Fibroblast of skin of right quadriceps (primary cell): Measurements from ENCODE around the gene PIGN.

Experiments used
- DNase-seq: peaks from one replicate; pipeline ENCODE4 v3.0.0-alpha.2; 2013

The PIGN gene, protein sequence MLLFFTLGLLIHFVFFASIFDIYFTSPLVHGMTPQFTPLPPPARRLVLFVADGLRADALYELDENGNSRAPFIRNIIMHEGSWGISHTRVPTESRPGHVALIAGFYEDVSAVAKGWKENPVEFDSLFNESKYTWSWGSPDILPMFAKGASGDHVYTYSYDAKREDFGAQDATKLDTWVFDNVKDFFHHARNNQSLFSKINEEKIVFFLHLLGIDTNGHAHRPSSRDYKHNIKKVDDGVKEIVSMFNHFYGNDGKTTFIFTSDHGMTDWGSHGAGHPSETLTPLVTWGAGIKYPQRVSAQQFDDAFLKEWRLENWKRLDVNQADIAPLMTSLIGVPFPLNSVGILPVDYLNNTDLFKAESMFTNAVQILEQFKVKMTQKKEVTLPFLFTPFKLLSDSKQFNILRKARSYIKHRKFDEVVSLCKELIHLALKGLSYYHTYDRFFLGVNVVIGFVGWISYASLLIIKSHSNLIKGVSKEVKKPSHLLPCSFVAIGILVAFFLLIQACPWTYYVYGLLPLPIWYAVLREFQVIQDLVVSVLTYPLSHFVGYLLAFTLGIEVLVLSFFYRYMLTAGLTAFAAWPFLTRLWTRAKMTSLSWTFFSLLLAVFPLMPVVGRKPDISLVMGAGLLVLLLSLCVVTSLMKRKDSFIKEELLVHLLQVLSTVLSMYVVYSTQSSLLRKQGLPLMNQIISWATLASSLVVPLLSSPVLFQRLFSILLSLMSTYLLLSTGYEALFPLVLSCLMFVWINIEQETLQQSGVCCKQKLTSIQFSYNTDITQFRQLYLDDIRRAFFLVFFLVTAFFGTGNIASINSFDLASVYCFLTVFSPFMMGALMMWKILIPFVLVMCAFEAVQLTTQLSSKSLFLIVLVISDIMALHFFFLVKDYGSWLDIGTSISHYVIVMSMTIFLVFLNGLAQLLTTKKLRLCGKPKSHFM

DNA sequence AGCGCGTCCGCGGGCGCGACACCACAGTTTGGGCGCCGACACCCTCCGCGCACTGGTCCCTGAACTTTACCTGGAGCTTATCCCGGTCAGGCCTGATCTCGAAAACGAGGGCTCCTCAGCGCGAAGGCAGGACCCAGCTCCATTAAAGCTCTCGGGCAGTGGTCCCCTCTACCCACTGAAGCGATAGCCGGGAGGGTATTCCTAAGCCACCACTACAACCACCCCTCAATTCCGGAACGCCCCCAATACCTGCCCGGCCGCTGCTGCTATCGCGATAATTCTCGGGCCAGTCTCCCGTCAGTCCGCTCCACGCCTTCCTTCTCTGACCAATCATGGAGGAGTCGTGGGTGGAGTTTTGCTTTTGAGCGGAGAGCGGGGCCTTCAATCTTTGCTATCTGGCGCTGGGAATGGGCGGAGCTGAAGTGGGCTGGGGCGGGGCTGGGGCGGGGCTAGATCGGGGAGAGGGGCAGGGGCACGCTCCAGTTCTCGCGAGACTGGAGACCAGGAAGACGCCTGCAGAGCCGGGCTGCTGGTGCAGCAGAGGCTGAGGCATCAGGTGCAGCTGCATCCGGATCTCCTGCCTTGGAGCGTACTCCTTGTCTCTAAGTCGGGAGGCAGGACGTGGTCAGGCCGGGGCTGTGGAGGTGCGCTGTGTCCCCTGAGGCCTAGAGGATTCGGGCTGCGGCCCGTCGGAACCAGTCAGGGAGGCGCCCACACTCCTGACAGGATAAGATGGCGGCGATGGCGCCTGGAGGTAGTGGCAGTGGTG lies at the start of gene PIGN, which contains the start of gene RELCH:
PIGN (minus strand) TSS at position 283 of the 769 bp plus-strand sequence. CDS start 25,703 bp downstream, outside the sequence.
RELCH (plus strand) TSS at position 482 of the 769 bp plus-strand sequence; CDS start at position 733, 251 bp downstream.
- peak; percentile 99 for DNase-seq

DNA sequence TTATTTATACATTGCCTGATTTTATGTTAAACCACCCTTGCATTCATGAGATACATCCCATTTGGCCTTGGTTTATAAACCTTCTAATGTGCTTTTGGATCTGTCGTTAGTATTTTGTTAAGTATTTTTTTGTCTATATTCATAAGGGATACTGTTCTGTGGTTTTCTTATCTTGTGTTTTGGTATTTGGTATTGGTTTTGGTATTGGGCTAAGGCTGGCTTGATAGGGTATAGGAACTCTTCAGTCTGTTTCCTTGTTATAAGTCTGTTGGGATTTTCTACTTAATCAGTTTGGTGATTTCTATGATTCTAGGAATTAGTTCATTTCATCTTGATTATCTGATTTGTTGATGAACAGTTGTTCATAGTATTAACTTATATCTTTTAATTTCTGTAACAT lies 49.4 kb upstream of the PIGN start:
- DNase-seq, result no peak

DNA sequence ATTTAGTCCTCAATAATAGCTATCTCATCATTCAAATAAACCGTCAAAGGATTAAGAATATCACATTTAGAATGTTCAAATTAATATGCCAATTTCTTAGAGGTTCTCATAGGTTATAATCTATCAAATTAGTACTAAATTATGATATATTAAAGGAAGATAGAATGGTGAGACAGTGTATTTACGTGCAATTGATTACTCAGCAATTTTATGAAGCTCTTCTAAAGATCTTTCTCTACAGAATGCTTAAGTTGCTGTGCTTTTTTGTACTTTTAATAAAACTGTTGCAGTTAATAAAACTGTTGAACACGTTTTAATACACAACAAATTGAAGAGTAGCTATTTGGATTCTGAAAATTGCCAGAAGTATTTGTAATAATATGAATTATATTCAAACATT lies 39.2 kb upstream of the PIGN start:
- no peak for DNase-seq

DNA sequence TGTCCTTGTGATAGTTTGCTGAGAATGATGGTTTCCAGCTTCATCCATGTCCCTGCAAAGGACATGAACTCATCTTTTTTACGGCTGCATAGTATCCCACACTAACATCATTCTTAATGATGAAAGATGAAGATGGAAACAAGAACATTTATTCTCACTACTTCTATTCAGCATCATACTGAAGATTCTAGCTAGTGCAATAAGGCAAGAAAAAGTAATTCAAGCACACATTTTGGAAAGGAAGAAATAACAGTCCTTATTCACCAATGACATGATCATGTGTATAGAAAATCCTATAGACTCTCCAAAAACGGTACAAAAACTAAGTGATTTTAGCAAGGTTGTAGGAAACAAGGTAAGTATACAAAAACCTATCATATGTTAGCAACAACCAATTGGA lies 37.4 kb upstream of the PIGN start:
- no peak for DNase-seq

DNA sequence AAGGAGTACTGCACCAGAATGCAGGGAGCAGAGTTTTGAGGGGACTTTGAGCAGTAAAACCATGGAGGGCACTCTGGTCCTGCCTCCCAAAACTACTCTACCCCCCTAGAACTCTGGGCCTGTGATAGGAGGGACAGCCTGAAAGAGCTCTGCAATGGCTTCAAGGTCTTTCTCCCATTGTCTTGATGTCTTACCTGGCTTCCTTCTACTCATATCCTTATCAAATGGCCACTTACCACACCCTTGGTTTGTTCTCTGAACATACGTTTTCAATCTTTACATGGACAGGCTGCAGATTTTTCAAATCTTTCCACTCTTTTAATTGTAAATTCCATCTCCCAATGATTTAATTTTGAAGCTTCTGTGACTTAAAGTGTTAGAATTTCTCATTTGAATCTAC lies 27.9 kb upstream of the PIGN start:
- DNase-seq, result no peak

DNA sequence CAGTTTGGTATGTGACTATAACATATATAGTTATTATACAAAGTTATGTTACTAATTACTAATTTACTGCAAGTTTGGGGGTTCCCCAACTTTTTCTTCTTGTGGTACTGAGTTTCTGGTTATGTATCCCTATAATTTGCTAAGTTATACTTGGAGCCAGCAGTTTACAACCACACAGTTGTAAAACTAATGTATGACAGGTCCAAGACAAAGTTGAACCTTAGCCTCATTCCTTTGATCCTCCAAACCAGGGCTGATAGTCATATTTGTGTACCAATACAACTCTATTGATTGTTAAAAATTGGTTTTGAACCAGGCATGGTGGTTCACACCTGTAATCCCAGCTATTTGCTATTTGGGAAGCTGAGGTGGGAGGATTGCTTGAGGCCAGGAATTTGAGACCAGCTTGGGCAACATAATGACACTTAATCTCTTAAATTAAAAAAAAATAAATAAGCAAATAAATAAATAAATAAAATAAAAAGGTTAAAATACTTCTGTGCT lies 24.5 kb upstream of the PIGN start:
- no peak for DNase-seq

DNA sequence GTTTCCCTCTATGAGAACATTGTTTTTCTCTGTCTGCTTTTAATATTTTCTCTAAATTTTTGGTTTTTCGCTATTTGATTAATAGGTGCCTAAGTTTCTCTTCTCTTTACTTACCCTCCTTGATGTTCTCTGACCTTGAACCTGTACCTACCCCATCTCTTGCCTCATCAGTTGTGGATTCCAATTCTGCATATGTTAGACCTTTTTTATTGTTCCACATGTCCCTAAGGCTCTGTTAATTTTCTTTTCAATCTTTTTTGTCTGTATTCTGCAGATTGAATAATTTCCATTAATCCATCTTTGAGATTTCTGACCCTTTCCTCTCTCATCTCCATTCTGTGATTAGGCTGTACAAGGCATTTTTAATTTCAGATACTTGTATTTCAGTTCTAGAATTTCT lies 23.3 kb upstream of the PIGN start:
- DNase-seq, result no peak

DNA sequence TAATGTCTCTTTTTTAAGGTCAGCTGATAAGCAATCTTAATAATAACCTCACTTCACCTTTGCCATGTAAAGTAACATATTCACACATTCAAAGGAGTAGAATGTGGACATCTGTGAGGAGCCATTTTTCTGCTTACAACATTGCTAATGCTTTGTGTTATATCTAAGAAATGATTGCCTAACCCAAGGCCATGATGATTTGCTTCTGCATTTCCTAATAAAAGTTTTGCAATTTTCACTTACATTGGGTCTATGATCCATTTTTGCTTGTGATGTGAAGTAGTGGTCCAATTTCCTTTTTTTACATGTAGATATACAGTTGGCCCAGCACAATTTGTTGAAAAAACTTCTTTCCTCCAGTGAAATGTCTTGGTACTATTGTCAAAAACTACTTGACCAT lies 22.2 kb upstream of the PIGN start:
- DNase-seq, result no peak

DNA sequence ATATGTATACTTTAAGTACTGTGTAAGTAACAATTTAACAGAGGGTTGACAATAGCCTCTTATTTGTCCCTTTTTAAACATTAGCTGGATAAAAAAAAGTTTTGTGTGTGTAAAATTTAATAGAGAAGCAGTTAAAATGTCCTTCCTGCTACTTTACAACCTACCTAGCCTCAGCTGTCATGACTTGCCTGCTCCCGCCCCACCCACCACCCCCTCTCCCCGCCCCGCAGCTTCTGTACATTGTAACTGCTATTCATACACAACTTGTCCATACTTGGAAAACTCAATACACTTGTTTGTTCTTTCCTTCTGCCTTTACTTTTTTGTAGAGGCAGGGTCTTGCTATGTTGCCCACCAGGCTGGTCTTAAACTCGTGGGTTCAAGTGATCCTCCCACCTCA lies 19.7 kb upstream of the PIGN start:
- no peak for DNase-seq

DNA sequence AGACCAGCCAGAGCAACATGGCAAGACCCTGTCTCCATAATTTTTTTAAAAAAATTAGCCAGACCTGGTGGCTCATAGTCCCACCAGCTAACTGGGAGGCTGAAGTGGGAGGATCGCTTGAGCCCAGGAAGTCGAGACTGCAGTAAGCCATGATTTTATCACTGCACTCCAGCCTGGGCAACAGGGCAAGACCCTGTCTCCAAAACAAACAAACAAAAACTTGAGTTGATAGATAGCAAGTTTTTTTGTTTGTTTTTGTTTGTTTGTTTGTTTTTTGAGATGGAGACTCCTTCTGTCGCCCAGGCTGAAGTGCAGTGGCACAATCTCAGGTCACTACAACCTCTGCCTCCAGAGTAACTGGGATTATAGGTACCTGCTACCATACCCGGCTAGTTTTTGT lies 19.0 kb upstream of the PIGN start:
- DNase-seq, result no peak

DNA sequence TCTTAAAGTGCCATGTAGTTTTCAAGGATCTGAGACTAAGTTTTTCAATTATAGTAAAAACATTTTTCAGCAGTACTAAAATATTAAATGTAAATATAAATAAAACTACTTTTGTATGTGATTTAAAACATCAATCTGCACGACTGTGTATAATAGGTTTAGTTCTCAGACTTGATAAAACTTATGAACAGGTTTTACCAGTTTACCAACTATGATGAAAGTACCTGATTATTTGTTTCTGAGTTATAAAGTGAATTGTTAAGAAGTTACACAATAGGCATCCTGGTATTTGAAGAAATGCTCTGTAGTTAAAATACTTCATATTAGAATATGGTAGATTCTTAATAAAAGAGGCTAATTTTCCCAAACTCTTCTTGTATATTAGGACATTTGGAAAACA lies 15.0 kb upstream of the PIGN start:
- DNase-seq, result no peak

DNA sequence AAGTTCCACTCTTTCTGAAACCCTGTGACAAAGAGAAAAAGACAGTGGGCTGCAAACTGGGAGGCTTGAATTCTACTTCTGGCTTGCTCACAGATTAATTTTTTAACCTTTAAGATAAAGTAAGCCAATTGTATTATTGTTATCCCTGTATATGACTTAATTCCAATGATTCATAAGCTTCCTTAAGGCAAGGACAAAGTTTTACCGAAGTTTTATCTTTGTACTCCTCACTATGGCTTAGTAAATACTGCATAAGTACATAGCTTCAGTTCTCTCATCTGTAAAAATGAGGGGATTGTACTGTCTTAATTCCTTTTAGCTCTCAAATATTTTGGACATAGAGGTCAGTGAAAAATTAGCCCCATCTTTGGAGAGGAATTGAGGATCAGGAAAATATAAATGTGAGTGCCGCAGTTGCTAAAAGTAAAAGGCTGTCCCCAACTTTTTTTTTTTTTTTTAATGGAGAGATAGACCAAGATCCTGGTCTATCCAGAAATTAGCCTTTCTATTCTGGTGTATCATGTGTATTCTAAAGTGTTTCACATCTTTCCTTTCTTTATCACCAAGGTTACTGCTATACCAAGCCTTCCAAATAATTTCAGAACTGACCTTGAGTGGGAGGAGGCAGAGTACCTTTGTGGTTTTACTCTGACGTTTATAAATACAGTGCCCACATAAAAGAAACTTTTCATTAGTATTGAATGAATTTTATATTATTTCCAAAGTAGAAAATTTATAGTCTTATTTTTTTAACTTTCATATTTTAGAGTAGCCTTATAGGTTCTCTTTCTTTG lies 13.5 kb upstream of the PIGN start:
- DNase-seq, result no peak

DNA sequence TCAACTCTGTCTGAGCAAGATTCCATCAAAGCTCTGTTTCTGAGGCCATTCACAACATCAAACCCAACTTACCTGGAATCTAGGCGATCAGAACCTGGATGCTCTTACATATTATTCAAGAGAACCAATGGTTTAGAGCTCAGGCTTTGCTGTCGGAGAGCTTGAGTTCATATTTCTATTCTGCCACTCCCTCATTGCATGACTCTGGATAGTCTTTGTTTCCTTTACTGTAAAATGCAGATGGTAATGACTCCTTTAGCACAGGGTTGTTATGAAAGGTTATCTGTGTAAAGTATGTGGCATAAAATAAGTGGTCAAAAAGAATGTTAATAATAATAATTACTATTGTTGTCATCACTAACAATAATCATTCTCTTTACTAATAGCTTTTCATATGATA lies 12.8 kb upstream of the PIGN start:
- no peak for DNase-seq

DNA sequence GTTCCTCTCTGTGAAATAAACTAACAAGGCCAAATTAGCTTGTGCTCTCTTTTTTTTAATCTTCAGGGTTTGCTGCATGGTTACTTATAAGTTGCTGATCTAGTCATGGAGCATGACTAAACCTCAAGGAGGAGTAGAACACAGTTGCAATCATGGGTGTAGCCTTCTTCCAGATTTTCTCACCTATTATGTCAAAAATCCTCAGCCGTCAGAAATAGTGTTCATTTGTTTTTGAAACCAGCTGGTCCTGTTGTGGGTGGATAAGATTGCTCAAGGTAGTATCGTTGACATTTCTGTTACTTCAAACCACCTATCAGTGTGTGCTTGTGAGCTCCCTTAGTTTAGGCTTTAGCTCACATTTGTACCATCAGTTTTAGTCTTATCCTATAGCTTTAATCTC lies 11.4 kb upstream of the PIGN start:
- DNase-seq, result no peak

DNA sequence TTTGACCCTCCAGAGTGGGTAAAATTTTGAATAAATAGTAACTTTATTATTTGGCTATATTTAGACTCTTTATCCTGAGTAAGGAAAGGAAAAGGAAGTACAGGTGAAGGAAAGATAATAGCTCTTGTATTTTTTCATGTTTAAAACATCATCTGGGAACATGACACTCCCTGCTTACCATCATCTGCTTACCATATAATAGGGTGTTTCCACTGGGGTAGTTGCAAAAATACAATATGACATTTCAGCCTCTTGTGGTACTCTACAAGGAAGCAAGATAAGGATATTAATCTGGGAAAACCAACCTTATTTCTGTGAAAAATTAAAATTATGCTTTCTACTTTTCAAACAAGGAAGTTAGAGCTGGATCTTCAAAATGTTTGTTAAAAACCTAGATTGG lies 10.1 kb upstream of the PIGN start:
- DNase-seq, result no peak

DNA sequence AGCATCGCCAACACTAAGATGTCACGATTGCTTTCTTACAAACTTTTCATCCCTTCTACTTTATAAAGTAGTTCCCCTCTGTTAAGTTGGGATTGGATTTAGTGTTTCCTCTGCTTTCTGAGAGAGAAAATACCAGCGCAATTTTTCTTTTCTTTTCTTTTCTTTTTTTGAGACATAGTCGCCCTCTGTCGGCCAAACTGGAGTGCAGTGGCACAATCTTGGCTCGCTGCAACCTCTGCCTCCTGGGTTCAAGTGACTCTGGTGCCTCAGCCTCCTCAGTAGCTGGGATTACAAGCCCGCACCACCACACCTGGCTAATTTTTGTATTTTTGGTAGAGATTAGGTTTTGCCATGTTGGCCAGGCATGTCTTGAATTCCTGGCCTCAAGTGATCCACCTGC lies 9.2 kb upstream of the PIGN start:
- no peak for DNase-seq

DNA sequence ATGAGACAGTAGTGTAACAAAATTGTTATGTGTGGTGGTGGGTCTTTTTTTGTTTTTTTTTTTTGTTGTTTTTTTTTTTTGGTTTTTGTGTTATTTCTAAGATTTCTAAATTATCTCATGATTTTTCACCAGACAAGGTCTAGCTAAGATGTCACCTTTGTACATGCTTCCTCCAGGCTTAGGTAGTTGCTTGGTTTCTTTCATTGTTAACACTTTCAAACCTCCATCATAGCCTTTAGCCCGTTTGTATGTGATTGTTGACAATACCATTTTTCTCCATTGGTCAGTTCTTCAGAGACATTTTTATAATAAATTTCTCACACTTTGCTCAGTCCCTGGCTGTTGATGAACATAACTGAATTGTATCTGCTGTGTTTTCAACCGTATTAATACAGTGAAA lies 2.4 kb upstream of the PIGN start:
- DNase-seq, result no peak

DNA sequence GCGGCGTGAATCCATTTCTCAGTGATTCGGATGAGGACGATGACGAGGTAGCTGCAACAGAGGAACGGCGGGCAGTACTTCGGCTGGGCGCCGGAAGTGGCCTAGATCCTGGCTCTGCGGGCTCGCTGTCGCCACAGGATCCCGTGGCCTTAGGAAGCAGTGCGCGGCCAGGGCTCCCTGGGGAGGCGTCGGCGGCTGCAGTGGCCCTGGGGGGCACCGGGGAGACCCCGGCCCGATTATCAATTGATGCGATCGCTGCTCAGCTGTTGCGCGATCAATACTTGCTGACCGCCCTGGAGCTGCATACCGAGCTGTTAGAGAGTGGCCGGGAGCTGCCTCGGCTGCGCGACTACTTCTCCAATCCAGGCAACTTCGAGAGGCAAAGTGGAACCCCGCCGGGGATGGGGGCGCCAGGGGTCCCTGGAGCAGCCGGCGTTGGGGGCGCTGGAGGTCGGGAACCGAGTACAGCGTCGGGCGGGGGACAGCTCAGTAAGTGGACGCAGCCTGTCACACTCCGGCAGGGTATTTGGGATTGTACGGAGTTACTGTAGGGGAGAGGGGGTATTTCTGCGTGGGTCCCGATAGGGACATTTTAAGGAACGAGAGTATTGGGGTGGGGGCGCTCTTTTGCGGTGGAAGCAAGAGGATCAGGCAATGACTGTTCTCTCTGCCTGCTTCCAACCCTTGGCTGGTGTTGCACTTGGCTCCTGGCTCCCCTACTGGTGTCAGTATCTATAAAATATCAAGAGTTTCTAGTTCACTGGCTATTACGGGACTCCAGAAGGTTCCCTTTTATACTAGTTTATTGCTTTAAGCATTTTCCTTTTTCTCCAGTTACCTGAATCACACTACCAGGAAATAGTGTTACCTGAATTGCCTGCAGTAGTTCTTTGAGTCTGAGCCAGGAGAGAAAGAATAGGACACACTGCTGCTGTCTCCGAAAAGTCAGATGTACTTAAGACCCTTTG lies 971 bp upstream of the PIGN start:
- peak; percentile 18 for DNase-seq

DNA sequence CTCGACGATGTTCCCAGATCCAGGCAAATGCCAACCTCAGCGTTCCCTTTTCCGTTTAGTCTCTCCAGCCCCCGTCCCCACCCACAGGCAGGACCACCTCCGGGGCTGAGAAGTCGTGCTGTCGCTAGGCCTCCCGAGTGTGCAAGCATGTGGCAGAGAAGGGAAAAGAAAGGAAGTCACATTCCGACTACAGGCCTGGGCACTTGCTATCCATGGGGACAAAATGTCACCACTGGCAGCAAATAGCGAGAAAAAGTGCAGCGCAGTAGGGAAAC lies 420 bp downstream of the PIGN start:
- DNase-seq, result no peak

DNA sequence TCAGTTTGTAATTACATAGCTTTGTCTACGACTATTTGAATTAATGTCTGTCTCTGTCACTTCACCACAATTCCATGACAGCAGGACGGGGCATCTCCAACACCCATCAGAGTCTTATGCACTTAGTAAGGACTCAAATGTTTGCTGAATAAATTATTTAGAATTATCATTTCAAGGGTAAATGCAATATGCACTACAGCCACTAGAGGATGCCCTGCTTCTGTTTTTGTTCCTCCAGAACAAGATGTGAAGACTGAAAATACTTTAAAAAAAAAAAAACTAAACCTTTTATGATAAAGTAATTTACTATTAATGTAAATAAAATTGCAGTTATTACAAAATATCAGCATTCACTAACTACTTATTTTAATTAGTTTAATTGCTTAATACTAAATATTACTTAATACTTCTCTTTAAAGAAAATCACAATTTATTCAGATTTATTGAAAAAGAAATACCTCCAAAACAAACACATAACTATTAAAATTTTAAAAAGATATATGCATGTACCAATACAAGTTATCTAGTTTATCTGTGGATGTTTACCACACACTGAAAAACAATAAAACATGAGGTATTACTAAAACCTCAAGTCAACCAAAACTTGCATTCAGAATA lies 3.2 kb downstream of the PIGN start:
- peak; percentile 50 for DNase-seq

DNA sequence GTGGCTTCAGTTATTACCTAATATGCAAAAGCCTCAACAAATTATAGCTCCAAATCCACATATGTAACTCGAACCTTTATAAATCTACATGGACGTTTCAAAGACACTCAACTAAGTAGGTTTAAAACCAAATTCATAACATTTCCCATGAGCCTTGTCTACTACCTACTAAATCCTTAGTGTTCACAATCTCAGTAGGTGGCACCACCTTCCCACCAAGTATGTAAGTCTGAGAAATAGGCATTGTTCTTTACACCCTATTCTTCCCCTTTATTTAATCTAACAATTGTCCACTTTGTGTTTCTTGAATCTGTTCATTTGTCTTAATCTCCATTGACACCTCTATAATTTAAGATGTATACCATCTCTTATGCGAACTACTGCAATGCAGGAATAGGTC lies 4.6 kb downstream of the PIGN start:
- no peak for DNase-seq
